Esophagus squamous epithelium (tissue), 4 donors: ENCODE measurements around the gene OR2V2.

ENCODE experiments used
- POLR2A ChIP-seq, 4 donors: fragments of 450-650 bp; IDR thresholded peaks; one replicate each; pipeline ENCODE4 v1.6.1; 2017; ENCODE audit warnings: antibody characterized with exemption in 4 of 4, mild to moderate bottlenecking in 4 of 4, moderate library complexity in 3 of 4
- TF ChIP-seq, protein P1 (sequence below), 6 experiments: fragments of 450-650 bp in 4 of 6; fragments of 200-600 bp in 2 of 6; sonication (generic) in 2 of 6; IDR thresholded peaks; one replicate each; pipeline ENCODE4 v1.5.1; 2016 to 2019; ENCODE audit warnings: antibody characterized with exemption in 6 of 6, mild to moderate bottlenecking in 4 of 6, moderate library complexity in 4 of 6

DNA sequence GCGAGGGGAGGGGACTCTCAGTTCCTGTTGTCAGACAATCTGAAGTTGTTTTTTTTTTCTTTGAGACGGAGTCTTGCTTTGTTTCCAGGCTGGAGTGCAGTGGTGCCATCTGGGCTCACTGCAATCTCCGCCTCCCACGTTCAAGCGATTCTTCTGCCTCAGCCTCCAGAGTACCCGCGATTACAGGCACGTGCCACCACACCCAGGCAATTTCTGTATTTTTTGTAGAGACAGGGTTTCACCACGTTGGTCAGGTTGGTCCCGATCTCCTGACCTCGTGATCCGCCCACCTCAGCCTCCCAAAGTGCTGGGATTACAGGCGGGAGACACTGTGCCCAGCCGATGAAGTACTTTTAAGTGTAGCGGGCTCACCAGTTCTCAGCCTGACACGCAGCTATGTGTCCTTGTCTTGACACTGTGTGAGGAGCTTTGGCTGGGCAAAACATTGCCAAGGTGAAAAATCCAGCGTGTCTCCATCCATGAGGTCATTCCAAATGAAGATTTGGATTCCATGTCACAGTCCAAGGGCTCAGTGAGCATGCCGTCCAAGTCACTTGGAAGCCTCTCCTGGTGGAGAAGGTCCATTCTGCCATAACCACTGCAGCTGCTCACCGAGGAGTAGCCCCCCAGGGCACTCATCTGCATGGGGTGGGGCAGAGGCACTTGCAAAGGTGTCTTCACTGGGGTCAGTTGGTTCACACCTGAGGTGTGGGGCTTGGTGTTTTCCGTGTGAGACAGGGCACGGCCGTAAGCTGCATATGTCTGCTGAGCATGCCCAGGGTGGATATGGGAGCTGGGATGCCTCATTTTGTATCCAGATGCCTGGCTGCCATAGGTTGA is 48.4 kb upstream of the OR2V2 start:
- TF ChIP-seq, protein P1, sequence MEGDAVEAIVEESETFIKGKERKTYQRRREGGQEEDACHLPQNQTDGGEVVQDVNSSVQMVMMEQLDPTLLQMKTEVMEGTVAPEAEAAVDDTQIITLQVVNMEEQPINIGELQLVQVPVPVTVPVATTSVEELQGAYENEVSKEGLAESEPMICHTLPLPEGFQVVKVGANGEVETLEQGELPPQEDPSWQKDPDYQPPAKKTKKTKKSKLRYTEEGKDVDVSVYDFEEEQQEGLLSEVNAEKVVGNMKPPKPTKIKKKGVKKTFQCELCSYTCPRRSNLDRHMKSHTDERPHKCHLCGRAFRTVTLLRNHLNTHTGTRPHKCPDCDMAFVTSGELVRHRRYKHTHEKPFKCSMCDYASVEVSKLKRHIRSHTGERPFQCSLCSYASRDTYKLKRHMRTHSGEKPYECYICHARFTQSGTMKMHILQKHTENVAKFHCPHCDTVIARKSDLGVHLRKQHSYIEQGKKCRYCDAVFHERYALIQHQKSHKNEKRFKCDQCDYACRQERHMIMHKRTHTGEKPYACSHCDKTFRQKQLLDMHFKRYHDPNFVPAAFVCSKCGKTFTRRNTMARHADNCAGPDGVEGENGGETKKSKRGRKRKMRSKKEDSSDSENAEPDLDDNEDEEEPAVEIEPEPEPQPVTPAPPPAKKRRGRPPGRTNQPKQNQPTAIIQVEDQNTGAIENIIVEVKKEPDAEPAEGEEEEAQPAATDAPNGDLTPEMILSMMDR (IDR thresholded peaks at IDR 0.05) = no peak
- TF ChIP-seq POLR2A (IDR thresholded peaks at IDR 0.05) = no peak
